Right lobe of liver (tissue), 6 donors: ENCODE data around the gene GTF3C6. TPM values are rescaled to one million over a fixed set of nuclear protein-coding genes. Genes with fewer than 3 reads are reported as not detected.
A peak's percentile ranks its signal among the peaks of the same experiment; 100 is the strongest.

Experiments used
- ATAC-seq, 4 donors: fragments of 200-7000 bp; cut with Tn5 transposase; one replicate each; pipeline ENCODE4 v1.9.1; 2020; ENCODE audit warnings: mild to moderate bottlenecking in 4 of 4, moderate library complexity in 4 of 4
- DNase-seq, 3 donors: peaks; one replicate each; pipeline ENCODE4 v3.0.0-alpha.2; 2020
- H3K27ac ChIP-seq, 3 donors: fragments of 200-600 bp; one replicate each; pipeline ENCODE4 v1.8.0; 2022
- H3K27me3 ChIP-seq, 2 donors: fragments of 200-600 bp; one replicate each; pipeline ENCODE4 v1.8.0; 2022
- H3K36me3 ChIP-seq, 4 donors: fragments of 200-600 bp; sonication (generic) in 1 of 4; one replicate each; pipeline versions ENCODE4 v1.5.1 to v1.8.0; 2017 to 2022; ENCODE audit warnings: control low read depth in 1 of 4
- H3K4me1 ChIP-seq, 4 donors: fragments of 200-600 bp; sonication (generic) in 1 of 4; one replicate each; pipeline versions ENCODE4 v1.5.1 to v1.8.0; 2017 to 2022; ENCODE audit warnings: control low read depth in 1 of 4
- H3K4me3 ChIP-seq, 3 donors: fragments of 200-600 bp; one replicate each; pipeline ENCODE4 v1.8.0; 2022
- H3K9me3 ChIP-seq, 4 donors: fragments of 200-600 bp; sonication (generic) in 1 of 4; one replicate each; pipeline versions ENCODE4 v1.5.1 to v1.8.0; 2017 to 2022; ENCODE audit warnings: control low read depth in 1 of 4
- CTCF ChIP-seq, 4 donors: fragments of 200-600 bp in 3 of 4; fragments of 450-650 bp in 1 of 4; IDR thresholded peaks; one replicate each; pipeline versions ENCODE4 v1.5.1 to v1.8.0; 2016 to 2022; ENCODE audit warnings: antibody characterized with exemption in 4 of 4, mild to moderate bottlenecking in 2 of 4
- POLR2A ChIP-seq: fragments of 450-650 bp; IDR thresholded peaks from one replicate; pipeline ENCODE4 v1.6.1; 2017; ENCODE audit warnings: antibody characterized with exemption, mild to moderate bottlenecking
- WGBS: methylation state at CpG from one replicate; pipeline ENCODE4 v1.1.6; 2018; ENCODE audit warnings: low coverage, low lambda C conversion rate; ENCODE audit not compliant: insufficient coverage; ENCODE audit errors: missing lambda C conversion rate; 5-methylcytosine and 5-hydroxymethylcytosine counted together
- intact Hi-C, 2 donors: fragments of 100-400 bp; cut with DNase I; formaldehyde crosslinking; loops; one replicate each; pipeline versions ENCODE4 v1.11.2 to v1.14.1; 2022
- total RNA-seq, 6 experiments: library from RNA; depleted of rRNA in 2 of 6; stranded (reverse); fragments of >200 nt in 2 of 6; fragmentation: NEBNext Ultra II Directional in 3 of 6; extraction: Animal tissue kit (Norgen Biotek cat#: 25700) in 3 of 6; gene quantifications; one replicate each; pipeline versions ENCODE4 v1.1.0 to v1.2.4, GENCODE V29; 2016 to 2023
- donor health status: DM: no; HTN: yes; CAD: no.
- donor health status: DM: no; HTN: no; CAD: no.
- donor health status: DM: no; HTN: no; CAD: no.
- donor health status: DM: no; HTN: yes; CAD: no.
- donor health status: DM: no; HTN: yes; CAD: no.

The GTF3C6 gene
- total RNA-seq, 6 experiments from 2014 or later: 21.2 to 47.7 (median 30.8) TPM

GRCh38 chr6:110980648-110981047 is 22.1 kb downstream of the GTF3C6 start:
- no peak overlapping the region for H3K4me3 ChIP-seq
- H3K4me1 ChIP-seq: peaks cover 0 to 9% (median 0%) of the 10 kb centered on the region in 4 donors
- H3K27ac ChIP-seq: no peak overlapping the region
- ATAC-seq (no peak), DNase-seq (no peak)
- H3K27me3 ChIP-seq: no peaks in the 10 kb centered on the region
- TF ChIP-seq POLR2A: no peak
- TF ChIP-seq CTCF (IDR thresholded peaks at IDR 0.05): no peak
- no peaks in the 10 kb centered on the region for H3K9me3 ChIP-seq
- WGBS: 97% methylated on average over 9 of the region's 9 CpGs
- intact Hi-C loops: no loop called here
- H3K36me3 ChIP-seq: peaks cover 0 to 10% (median 3%) of the 10 kb centered on the region in 4 donors

GRCh38 chr6:110981202-110981600 is 22.7 kb downstream of the GTF3C6 start:
- intact Hi-C loops: no loop called here
- no peaks in the 10 kb centered on the region for H3K9me3 ChIP-seq

GRCh38 chr6:110990840-110991576 is 32.5 kb downstream of the GTF3C6 start:
- WGBS: 78% methylated on average over 11 of the region's 11 CpGs
- no peak for ATAC-seq
- Histone ChIP-seq H3K9me3 (no peaks in the 10 kb centered on the region), H3K36me3 (peaks cover 0 to 46% (median 19%) of the 10 kb centered on the region in 4 donors), H3K27ac (no peak overlapping the region), H3K27me3 (no peaks in the 10 kb centered on the region), H3K4me1 (no peaks in the 10 kb centered on the region), H3K4me3 (no peak overlapping the region)
- no peak for DNase-seq
- TF ChIP-seq POLR2A: no peak
- TF ChIP-seq CTCF (IDR thresholded peaks at IDR 0.05): no peak
- intact Hi-C loops: no loop called here

More at GRCh38 chr6:110981202-110981600, 22.7 kb downstream of the GTF3C6 start:
- peak in 1 of 4 donors; percentile 2 for ATAC-seq
- DNase-seq: no peak
- WGBS: 53% methylated on average over 8 of the region's 9 CpGs
- peak overlapping the region; percentile 69 to 80 (median 73) for H3K4me3 ChIP-seq
- peaks cover 0 to 9% (median 0%) of the 10 kb centered on the region in 4 donors for H3K4me1 ChIP-seq
- TF ChIP-seq POLR2A: no peak
- TF ChIP-seq CTCF (IDR thresholded peaks at IDR 0.05): no peak
- no peaks in the 10 kb centered on the region for H3K27me3 ChIP-seq
- H3K27ac ChIP-seq: peak overlapping the region; percentile 75 to 90 (median 75)
- peaks cover 0 to 15% (median 8%) of the 10 kb centered on the region in 4 donors for H3K36me3 ChIP-seq

- no peak overlapping the region for H3K4me3 ChIP-seq
- no peaks in the 10 kb centered on the region for H3K9me3 ChIP-seq
- no peaks in the 10 kb centered on the region for H3K4me1 ChIP-seq
- intact Hi-C loops: no loop called here
- no peaks in the 10 kb centered on the region for H3K27me3 ChIP-seq
- DNase-seq: no peak
- peaks cover 0 to 49% (median 19%) of the 10 kb centered on the region in 4 donors for H3K36me3 ChIP-seq
- no peak for ATAC-seq
- no peak overlapping the region for H3K27ac ChIP-seq
- TF ChIP-seq CTCF (IDR thresholded peaks at IDR 0.05) (no peak), POLR2A (no peak)
- 89% methylated on average over 5 of the region's 9 CpGs for WGBS
Observed at GRCh38 chr6:110996691-110997090, 38.2 kb downstream of the GTF3C6 start.
